ENCODE results near the gene ASS1.
A peak's percentile ranks its signal among the peaks of the same experiment; 100 is the strongest.

Gene ASS1

GRCh38 chr9:130537346-130538050 is 92.7 kb downstream of the ASS1 start:
- DNase-seq, result peak; percentile 36

DNA sequence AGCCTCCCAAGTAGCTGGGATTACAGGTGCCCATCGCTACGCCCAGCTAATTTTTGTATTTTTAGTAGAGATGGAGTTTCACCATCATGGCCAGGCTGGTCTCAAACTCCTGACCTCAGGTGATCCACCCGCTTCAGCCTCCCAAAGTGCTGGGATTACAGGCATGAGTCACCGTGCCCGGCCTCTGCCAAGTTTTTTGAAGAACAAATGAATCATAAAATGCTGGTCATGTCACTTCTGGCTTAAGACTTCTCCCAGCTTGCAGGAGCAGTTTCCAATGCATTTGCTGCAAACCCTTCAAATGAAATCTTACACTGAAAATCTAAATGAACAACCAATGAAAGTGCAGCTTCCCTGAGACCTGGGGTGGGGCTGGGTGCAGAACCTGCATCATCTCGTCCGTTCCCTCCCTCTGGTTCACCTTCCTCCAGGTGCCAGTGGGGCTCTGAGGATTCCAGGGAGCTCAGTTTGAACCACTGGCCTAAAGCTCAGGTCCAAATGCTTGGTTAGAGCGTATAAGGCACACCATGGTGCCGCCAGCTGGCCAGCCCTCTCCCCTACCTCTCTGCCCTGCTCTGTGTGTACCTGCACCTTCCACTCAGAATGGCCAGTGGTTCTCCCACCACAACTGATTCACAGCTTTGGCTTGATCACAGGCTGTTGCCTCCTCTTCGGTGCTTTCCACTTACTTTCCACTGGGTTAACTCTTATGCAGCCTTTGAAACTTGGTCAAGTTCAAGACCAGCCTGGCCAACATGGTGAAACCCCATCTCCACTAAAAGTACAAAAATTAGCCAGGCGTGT is 94.9 kb downstream of the ASS1 start:
- DNase-seq, result no peak

DNA sequence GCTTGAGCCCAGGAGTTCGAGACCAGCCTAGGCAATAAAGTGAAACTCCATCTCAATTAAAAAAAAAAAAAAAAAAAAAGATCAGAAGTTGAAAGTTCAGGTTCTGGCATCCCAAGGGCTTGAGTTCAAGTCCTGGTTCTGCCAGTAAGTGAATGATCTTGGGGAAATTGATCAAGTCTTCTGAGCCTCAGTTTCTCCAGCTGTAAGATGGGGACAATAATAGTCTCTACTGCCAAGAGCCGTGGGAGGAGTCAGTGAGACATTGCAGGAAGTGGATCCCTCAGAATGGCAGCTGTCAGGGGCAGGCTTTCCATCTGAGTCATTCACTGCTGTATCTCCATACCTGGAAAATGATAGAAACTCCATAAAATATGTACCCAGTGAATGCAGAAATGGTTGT is 96.8 kb downstream of the ASS1 start:
- DNase-seq, result no peak

DNA sequence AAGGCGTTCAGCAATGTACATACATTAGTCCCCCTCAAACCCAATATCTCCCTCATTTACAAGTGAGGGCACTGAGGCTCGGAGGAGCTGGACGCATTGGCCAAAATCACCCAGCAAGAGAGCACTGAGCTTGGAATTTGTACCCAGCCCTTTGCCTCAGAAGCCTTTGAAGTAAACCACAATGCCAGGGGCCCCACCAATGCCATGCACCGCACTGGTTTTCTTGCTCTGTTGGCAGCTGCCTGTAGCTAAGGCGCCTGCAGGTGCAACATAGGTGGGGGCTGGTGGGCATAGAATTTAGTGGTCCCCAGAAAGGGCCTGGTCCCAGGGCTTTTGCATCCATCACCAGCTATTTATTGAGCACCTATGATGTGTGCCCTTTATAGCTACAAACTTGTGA is 97.3 kb downstream of the ASS1 start:
- DNase-seq, result no peak

DNA sequence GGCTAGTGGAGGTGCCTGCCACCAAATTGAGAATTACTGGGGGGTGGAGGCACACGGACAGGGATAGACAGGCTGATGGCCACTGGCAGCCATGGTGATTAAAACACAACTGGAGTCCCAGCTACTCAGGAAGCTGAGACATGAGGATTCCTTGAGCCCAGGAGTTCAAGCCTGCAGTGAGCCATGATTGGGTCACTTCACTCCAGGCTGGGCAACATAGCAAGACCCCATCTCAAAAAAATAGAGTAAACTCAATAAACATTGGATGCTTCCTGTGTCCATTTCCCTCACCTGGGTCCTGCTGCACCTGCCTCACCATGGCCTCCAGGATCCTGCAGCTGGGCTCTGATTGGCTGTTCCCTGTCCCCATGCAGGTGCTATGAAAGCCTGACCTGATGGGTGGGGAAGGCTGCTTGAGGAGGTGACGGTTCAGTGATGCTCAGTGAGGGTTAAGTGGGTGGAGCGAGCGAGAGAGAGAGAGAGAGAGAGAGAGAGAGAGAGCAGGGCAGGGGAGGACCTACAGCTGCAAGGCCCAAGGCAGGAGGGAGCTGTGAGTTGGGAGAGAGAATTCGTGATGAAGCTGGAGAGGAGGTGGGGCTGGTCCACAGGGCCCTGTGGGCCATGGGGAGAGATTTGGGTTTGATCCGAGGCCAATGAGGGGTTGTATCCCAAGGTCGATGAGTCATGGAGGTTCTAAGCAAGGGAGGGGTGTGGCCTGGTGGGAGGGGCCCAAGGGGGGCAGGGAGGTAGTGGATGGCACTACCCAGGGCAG is 97.9 kb downstream of the ASS1 start:
- DNase-seq, result no peak

GRCh38 chr9:130543368-130543767 is 98.6 kb downstream of the ASS1 start:
- no peak for DNase-seq

DNA sequence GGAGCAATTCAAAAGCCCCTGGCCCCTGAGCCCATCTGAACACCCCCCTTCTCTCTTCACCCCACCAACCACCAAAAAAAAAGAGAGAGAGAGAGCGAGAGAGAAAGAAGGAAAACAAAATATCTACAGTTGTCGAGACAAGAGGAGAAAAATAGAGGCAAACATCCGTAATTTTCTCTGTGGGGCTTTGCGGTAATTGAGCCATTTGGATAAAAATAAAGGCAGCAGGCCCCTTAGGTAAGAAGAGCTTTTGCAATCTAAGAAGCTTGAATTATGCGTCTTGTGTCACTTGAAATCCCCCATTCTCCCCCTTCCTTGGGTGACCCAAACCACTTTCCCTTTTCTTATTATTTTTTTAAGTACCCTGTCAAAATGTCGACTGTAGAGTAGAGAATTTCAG is 99.1 kb downstream of the ASS1 start:
- no peak for DNase-seq

DNA sequence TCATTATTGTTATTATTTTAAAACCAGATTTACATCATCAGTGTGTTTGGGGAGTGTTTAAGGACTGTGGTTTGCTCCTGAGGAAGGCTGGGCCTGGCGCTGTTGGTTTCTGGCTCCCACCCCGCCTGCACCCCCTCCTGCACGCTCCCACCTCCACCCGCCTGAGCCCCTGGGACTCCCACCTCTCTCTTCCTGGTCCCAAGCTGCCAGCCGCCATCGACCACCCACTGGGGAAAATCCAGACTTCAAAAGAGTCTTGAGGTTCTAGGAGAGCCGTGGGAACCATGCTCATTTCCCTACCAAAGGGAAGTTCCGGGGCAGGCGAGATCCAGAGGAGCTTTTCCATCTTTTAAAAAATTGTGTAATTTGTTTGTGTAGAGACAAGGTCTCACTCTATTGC is 99.6 kb downstream of the ASS1 start:
- no peak for DNase-seq

GRCh38 chr9:130548103-130548502 is 103.3 kb downstream of the ASS1 start:
- no peak for DNase-seq

- no peak for DNase-seq
Observed at GRCh38 chr9:130549093-130549735, 104.5 kb downstream of the ASS1 start.

Measured in KG1 (cell line).